HG03159 (cell line): ENCODE data around the gene BCAP31.
"Not testable (repeated sequence)": the region's sequence is repeated elsewhere in the genome, so short reads cannot be mapped to it uniquely, and the experiment has no call there.

Experiments used
- ATAC-seq: cut with Tn5 transposase; IDR thresholded peaks from one replicate; pipeline ENCODE4 v1.9.1; 2021; ENCODE audit warnings: mild to moderate bottlenecking, moderate library complexity; ENCODE audit not compliant: unreplicated experiment

BCAP31 gene

DNA sequence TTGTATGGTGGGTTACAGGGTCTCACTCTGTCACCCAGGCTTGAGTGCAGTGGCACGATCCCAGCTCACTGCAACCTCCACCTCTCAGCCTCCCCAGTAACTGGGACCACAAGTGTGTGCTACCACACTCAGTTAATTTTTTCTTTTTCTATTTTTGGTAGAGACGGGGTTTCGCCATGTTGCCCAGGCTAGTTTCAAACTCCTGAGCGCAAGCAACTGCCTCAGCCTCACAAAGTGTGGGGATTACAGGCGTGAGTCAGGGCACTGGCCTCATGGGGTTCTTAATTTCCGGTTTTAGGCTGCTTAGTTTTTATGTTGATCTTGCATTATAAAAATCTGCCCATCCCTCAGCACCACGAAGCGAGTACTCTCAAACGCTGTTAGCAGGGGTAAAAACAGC lies 6.7 kb downstream of the BCAP31 start:
- no peak for ATAC-seq

DNA sequence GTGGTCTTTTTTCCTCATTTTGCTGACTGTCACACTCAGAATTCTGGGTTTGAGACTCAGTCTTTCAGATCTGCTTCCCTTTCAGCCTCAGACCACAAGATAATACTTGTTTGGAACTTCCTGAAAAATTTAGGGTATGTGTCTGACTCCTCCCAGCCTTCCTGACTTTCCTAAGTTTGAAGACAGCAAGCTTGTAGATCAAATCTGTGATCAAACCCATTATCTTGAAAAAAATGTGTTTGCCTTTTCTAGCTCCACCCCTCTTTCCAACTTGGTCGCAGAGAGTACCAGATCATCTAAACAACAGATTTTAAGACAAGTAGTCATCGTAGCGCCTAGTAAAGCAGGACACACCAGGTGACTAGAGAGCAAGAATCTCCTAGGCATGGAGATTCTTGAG lies 9.9 kb downstream of the BCAP31 start:
- no peak for ATAC-seq

DNA sequence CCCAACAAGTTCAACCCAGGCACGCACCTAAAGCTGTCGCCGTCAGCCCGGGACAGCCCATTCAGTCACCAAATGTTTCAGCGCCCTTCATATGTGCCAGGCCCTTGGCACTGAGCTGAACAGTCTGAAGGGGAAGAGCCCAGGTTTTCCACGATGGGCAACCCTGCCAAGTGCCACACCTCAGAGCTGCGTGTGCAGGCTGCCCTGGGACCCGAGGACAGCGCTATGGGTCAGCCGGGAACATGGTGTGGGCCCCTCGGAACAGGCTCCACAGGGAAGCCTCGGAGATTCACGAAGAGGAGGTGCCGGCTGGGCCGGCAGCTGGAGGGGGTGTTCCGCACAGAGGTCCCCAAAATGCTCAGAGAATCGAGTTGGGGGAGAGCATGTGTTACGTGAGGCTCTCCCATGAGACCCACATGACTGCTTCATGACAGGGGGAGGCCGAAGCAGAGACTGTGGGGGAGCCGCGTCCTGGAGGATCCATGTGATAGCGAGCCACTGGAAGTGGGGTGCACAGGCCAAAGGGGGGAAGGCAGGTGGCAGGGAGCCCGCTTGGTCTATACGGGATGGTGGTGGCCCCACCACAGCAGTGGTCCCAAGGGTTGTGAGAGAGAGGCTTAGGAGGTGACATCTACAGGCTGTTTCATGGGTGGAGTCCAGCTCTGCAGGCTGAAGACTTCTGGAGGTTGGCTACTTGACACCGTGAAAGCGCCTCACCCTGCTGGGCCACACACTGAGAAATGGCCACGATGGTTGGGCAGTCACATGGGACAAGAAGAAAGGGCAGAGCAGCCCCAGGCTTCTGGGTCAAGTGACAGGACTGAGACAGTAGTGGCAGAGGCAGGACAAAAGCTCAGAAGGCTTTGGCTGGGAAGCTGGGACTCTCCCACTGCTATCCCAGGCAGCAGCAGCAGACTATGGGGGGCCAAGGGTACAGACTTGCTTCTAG lies 14.2 kb downstream of the BCAP31 start:
- no peak for ATAC-seq

DNA sequence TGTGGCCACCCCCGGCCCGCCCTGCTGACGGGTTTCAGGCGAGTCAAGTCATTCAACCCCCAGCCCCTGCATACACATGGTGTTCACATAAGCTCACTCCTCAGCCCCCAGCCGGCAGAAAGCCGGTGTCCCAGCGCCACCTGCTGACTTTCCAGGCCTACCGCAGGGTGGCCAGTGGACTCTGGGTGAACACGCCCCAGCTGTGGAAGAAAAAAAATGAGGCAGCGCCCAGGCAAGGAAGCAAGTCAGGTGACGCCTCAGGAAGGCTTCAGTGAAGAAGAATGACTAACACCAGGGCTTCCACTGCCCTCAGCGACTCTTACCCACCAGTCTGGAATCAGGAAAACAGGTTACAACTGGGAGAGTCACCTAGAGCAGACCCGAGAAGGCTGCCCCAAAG lies 15.8 kb downstream of the BCAP31 start:
- ATAC-seq, result no peak

DNA sequence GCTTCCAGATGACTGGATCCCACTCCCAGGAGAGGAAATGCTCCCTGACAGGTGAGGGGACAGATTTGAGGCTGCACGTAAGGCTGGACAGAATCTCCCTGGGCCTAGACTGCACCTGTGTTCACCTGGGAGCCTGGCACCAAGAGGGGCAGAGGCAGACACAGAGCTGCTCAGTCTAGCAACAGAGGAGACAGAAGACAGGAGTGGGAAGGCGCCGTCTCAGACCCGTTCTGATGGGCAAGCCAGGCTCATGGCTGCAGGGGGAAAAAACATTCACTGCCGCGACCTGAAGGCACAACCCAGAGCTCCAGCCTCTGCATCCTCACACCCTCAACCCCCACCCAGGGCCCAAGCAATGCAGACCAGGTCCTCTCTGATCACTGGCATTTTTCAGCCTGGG lies 16.8 kb downstream of the BCAP31 start:
- no peak for ATAC-seq

DNA sequence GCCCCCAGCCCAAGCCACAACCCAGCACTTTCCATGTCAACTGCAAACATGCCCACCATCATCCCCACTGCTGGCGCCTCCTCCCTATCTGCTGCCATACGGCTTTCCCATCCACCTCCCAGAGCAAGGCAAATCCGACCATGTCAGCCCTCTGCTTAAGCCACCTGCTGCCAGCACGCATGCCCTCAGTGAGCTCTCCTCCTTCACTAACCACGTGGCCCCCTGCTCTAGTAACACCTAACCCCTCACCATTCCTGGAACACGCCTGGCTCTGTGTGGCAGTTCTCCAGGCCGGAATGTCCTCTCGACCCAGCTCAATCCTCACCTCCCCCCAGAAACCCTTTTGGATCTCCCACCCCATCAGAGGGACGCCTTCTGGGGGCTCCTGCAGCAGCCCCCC lies 17.4 kb downstream of the BCAP31 start:
- ATAC-seq, result no peak

DNA sequence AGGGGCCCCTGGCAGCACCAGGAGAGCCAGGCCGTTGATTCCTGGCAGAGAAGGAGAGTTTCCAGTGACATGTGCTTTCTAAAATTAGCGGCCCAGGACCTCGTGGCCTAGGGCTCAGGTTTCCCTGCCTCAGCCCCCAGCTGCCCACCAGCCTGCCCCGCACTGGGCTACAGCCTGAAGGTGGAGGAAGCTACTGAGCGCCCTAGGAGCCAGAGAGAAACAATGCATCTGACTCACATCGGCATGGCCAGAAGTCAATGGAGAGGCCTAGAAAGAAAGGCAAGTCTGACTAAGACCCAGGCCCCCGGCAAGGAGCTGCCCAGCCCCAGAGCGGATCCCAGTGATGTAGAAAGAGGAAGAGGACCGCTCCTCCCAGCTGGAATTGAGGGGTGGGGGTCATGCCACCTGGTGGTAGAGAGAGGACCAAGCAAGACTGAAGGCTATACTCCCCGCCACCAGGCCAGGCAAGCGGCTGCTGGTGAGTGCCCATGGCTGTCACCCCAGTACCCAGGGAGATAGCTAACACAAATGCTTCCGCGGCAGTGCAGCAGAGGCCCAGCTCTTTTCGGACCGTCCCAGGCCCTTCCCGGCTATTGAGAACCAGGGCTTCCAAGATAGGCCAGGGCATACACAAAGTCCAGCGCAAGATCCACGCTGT lies 18.7 kb downstream of the BCAP31 start:
- ATAC-seq, result not testable (repeated sequence)

DNA sequence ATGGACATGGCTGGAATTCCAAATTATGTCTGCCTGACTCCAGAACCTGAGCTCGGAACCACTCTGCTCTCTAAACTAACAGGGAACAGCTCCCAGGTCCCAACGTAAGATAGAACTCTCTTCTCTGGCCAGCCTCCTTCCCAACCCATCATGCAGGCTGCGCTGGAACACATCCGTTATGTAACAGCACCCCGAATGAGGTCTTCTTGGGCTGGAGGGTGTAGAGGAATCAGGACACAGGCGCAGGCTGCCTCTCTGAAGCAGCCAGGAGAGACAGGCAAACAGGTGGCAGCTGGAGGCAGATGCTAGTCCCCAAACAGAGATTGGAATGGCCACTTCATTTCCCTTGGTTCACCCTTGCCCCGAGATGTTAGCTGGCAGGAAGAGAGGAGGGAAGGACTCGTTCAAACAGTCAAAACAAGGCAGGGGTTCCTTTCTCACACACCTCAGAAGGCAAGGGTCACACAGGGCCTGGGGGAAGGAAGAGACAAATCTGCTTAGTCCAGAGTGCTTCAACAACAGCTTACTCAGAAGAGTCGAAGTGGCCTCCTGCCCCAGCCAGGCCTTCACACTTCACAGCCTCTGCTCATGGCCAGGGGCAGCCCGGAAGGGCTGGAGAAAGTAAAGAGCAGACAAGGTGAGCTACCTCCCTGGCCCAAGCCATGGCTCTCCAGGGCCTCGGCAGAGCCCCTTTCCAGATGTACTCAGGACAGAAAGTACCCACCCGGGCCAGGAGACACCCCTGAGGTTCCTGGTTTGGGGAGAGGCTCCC lies 19.4 kb downstream of the BCAP31 start:
- ATAC-seq, result not testable (repeated sequence)

DNA sequence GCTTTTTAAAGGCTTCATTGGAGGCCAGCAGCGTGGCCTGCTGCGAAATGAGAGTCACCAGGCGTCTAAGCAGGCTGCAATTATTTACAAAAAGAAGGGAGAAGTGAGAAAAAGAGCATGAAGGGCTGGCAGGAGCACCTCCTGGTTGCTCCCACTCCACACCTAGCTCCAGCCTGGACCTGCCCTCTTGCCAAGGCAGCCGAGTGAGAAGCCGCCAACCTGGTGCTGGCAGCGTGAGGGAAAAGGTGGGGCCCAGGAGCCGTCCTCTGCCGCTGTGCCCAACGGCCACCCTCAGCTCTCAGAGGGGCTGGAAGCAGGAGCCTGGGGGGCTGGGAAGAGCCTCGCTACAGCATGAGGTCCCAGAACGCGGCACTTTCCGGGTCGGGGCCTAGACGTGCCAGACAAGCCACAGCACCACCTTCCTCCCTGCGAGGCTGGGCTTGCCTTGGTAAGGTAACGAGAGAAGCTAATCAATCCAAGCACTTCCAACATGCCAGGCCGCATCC lies 20.1 kb downstream of the BCAP31 start:
- ATAC-seq, result no peak

DNA sequence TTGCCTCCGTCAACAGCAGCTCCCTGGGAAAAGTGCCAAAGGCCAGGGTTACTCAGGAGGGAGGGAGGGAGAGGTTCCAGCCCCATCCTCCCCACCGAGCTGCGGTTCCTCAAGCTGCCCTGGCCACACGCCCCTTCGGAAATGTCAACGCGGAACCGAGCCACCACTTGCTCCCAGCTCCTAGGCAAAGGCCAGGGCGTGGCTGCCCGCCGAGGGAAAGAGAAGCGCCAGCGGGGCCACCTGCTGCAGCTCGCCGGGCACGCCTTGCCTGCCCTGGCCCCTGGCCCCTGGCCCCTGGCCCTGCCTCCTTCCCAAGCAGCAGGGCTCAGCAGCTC lies 21.2 kb downstream of the BCAP31 start:
- no peak for ATAC-seq

DNA sequence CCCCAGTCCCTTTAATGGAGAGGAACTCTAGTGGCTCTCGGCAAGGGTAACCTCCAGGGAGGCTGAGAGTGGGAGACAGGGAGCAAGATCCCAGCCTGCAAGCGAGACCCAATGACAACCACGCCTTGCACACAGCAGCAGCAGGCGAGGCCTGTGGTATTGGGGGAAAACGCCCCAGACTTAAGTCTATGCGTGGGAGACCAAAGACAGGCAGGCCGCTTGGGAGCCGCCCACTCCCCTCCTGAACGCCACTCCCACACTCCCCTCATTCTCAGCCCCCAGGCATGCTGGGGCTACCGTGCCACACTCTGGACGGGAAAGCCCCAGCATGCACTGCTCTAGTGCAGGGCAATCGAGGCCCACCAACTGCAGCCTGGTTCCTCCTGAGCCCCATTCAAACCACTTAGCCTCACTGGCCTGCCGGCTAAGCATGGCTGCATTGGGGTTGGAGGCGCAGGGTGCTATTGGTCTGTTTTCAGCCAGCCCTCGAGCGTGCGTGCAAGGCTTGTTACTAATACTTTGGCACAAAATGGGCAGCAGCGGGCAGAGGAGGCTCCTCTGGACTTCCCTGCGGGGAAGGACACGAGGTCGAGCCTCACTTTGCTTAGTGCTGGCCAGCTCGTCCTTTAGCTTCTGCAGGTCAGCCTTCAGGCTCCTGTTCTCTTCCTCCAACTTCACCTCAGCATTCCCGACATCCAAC lies 21.7 kb downstream of the BCAP31 start:
- ATAC-seq, result no peak

DNA sequence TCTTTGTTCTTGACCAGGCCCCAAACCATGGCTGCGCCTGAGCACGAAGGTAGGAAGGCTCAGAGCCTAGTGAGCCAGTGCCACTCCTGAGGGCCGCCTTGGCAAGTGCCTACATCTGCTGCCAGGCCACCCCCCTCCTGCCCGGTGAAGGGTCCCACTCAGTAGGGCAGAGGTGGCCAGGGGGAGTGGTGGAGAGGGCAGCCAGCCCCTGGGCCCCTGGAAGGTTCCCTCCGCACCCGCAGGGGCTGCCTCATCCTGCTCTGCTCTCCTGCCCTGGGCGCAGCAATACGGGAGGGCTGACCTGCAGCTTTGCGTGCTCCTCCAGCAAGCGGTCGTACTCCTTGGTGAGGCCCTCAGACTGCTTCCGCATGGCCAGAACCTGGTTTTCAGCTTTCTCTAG lies 22.5 kb downstream of the BCAP31 start:
- ATAC-seq, result no peak

DNA sequence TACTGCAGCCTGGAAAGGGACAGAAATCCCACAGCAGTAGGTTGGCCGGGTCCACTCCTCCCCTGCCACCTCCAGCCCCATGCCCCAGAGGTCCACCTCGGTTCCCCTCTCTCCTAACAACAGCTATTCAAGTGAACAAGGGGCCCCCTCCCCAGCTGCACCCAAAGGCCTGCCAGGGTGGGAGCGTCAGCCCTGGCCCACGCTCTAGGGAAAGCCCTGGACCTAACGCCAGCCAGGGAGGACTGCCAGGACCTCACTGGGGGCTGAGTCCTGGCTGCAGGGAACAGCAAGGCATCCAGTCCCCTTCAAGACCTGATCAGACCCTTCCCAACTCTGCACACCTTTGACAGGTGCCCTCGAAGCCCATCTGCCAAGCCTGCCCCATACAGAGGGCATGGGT lies 23.2 kb downstream of the BCAP31 start:
- ATAC-seq, result no peak

DNA sequence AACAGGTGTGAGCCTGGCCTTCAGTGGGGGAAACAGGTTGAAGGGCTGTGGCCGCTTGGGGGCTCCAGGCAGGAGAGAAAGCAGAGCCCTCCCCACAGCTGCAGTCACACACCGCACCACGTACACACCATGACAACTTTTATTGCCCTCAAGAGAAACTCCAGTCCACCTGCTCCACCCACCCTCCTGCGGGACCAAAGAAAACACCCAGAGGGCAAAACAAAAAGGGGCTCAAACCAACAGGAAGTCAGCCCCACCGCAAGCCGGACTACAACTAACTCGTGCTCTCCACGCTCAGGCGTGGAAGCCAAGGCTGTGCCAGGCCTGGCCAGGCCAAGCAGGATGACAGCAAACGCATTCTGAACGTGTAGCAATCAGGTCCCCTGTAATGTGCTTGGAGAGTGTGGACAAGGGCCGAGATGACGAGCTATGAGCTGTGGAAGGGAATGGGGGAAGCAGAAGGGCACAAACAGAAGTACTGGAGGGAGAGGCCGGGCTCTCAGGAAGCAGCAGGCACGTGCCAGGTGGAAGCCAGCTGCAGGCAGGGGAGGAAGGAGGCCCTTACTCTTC lies 23.7 kb downstream of the BCAP31 start:
- no peak for ATAC-seq

DNA sequence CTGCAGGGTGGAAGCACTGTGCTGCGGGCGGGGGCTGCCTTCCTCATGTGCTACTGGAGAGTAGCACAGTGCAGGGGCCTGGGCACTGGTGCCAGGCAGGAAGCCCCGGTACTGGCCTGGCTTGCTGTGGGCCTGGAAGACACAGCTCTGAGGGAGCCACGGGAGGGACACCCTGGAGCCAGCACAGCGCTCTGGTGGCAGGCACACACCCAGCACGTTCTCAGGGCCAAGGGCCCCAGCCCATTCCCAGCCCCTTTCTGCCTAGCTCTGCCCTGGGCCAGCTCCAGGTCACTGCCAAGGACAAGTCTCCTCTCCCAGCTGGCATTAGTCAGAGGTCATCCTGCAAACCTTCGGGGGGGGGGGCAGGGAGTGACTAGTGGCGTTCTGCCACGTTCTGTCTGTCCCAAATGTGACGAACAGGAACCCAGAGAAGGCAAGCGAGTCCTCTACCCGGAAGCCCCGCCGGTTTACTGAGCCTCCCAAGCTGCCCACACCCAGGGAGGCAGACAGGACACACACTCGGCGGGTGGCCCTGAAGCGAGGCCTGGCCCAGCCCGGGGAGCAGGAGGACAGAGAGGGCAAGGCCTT lies 24.3 kb downstream of the BCAP31 start:
- ATAC-seq, result not testable (repeated sequence)

DNA sequence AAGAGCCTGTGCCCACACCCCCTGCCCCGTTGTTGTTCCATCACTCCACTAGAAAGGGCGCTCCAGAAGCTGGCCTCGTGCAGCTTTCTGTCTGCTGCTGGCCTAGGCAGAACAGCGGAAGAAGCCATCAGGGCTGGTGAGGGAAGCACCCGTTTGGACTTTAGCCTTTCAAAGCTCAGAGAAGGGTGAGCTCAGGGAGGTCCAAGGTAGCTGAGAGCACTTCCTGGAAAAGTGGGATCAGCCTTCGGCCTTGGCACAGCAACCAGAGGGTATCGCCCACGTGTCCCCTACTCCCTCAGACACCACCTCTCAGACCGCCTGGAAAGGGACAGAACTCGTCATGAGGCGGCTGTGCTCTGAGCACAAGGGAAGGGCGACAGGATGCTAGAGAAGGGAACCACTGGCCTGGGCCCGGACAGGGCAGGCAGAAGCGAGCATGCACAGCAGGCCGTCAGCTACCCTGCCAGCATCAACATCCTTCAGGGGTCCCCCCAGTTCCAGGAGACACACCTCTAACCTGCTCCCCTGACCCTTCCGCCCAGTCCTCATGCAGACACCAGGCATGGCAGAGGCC lies 24.9 kb downstream of the BCAP31 start:
- ATAC-seq, result not testable (repeated sequence)

DNA sequence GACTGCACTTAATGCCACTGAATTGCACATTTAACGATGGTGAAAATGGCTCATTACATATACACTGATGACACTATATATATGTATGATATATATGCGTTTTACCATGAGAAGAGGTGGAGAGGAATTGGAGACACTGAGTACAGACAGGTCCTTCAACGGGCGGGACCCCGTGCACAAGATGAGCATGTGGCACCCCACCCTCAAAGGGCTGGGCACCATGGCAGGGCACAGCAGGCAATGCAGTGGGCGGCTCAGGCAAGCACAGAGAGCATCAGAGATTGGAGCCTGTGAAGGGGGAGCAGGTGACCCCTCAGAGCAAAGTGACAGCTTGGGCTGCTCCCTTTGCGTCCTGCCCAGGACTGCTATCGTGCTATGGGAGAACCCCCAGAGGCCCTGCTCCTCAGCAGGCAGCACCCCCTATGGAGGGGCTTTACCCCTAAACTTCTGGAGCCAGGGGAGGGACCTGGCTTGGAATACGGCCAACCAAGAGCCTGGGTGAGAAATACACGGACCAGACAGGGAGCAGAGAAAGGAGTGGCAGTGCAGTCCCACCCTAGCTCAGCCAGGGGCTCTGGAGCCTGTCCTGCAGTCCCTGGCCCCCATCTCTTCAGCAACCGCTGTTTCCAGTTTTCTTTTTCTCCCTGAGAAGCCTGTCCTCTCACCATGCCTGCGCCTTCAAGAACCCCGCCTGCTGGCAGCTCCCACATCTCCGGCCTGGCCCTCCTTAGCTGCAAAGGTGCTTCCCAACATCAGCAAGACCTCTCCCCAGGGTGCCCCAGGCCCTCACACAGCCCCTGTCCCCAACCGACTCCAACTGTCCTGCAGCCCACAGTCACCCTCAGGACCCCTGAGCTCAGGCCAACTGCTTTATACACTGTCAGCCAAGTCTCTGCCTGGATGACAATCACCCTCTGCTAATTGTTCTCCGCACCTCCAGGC lies 26.0 kb downstream of the BCAP31 start:
- no peak for ATAC-seq

DNA sequence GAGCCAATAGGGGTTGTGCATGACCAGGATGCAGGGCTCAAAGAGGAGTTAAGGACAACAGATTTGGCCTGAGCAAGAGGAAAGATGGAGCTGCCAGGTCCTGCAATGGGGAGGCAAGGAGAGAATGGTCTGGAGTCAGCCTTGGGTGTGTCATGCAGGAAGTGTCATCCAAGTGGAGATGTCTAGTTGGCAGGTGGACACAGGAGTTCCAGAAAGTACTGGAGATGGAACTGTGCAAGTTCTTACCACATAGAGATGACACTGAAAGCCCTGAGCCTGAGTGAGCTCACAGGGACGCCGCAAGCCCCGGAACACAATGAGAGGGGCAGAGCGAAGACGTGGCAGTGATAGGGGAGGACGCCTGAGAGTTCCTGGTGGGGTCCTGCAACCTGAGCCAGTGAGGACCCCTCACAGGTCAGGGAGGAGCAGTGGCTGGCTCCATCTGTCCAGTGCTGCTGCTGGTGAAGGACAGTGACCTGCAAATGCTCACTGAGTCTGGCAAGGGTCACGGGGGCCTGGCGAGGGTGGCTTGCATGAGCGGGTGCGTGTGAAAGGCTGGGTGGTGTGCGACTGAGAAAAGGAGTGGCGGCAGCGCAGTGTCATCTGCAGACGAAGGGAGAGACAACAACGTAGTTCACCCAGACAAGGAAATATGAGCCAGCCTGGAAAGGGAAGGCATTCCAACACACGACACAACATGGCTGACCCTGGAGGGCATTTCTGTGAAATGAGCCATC lies 27.0 kb downstream of the BCAP31 start:
- ATAC-seq, result not testable (repeated sequence)
